Esophagus mucosa (tissue), 1 donor: Measurements from ENCODE around the gene MIA. TPM values are rescaled to one million over a fixed set of nuclear protein-coding genes. Genes with fewer than 3 reads are reported as not detected.
"Not testable (repeated sequence)": the region's sequence is repeated elsewhere in the genome, so short reads cannot be mapped to it uniquely, and the experiment has no call there.

Experiments
- ATAC-seq: fragments of 200-7000 bp; cut with Tn5 transposase; one replicate; pipeline ENCODE4 v1.9.1; 2020
- total RNA-seq: library from RNA; stranded (reverse); gene quantifications from one replicate; pipeline ENCODE4 v1.2.4, GENCODE V29; 2023
- donor health status: DM: yes; HTN: yes; CAD: no.

The MIA gene
- total RNA-seq, 1 donor from 2014 or later: 7.5 TPM

DNA sequence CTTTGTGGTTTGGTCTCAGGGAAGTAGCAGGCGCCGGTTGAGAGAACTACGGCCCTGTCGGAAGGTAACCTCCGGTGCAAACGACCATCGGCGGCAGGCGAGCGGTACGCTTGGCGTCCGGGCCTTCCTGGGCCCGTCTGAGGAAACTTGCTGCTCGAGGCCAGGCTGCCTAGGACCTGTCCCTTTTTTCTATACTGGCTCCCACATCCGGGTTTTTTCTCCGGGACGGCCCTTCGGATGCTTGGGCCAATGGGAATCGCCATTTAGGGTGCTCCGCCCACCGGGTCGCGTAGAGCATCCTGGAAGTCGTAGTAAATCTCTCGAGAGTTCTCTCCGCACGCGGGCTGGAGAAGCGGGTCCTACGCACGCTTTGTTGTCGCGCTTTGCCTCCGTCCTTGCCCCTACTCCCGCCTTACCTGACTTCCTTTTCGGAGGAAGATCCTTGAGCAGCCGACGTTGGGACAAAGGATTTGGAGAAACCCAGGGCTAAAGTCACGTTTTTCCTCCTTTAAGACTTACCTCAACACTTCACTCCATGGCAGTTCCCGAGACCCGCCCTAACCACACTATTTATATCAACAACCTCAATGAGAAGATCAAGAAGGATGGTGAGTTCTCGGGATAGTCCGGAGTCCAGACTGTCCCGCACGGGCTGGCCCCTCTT, 24.3 kb upstream of the MIA start, which contains the start of gene SNRPA:
Gene SNRPA (plus strand): TSS at position 330 of the 664 bp plus-strand sequence. CDS start 206 bp downstream, at position 536.
- ATAC-seq: peak; percentile 79

DNA sequence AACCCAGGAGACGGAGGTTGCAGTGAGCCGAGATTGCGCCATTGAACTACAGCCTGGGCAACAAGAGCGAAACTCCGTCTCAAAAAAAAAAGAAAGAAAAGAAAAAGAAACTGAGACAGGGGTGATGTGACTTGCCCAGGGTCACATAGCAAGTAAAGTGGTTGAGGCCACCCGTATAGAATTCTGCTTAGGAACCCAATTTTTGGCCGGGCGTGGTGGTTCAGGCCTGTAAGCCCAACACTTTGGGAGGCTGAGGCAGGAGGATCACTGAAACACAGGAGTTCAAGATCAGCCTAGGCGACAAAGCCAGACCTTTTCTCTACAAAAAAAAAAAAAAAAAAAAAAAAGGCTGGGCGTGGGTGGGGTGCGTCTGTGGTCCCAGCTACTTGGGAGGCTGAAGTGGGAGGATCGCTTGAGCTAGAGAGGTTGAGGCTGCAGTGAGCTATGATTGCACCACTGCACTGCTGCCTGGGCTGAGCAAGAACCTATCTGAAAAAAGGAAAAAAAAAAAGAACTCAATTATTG, 23.0 kb upstream of the MIA start:
- no peak for ATAC-seq

DNA sequence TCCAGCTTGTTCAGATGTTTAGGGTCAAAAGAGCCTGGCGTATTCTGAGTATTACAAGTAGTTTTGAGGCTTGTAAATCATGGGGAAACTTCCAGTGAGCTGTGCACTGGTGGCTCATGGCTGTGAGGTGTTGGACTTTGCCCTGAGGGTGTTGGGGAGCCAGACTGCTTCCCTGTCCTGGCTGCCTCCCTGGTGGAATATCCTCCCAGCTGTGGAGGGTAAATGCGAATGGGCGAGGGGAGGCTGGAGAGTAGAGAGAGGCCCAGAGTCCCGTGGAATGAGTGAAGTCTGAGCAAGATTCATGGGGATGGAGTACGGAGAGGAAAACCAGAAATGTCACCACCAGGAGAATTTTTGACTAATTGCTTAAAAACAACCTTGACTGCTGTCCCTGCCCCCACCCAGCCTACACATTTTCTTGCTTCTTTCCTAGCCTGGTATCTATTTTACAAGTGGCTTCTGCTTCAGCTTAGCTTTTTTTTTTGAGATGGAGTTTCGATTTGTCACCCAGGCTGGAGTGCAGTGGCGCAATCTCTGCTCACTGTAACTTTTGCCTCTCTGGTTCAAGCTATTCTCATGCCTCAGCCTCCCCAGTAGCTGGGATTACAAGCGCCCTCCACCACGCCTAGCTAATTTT, 20.6 kb upstream of the MIA start:
- no peak for ATAC-seq

DNA sequence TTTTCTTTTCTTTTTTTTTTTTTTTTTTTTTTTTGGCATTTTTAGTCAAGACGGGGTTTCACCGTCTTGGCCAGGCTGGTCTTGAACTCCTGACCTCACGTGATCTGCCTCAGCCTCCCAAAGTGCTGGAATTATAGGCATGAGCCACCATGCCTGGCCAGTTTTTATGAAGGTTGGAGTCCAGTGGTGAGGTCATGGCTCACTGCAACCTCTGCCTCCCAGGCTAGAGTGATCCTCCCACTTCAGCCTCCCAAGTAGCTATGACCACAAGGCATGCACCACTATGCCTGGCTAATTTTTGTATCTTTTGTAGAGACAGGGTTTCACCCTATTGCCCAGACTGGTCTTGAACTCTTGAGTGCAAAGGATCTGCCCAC, 20.1 kb upstream of the MIA start:
- no peak for ATAC-seq

DNA sequence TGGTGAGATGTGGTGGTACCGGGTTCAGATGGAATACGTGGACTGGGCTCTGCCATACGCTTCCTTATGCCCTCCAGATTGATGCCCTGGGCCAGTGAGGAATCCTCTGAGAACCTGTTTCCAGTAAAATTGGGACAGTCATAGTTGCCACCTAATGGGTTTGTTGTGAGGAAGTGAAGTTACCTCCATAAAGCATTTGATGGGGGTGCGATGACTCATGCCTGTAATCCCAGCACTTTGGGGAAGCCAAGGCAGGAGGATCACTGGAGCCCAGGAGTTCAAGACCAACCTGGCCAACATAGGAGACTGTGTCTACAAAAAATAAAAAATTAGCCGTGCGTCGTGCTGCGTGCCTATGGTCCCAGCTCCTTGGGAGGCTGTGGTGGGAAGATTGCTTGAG, 19.5 kb upstream of the MIA start:
- ATAC-seq: no peak

DNA sequence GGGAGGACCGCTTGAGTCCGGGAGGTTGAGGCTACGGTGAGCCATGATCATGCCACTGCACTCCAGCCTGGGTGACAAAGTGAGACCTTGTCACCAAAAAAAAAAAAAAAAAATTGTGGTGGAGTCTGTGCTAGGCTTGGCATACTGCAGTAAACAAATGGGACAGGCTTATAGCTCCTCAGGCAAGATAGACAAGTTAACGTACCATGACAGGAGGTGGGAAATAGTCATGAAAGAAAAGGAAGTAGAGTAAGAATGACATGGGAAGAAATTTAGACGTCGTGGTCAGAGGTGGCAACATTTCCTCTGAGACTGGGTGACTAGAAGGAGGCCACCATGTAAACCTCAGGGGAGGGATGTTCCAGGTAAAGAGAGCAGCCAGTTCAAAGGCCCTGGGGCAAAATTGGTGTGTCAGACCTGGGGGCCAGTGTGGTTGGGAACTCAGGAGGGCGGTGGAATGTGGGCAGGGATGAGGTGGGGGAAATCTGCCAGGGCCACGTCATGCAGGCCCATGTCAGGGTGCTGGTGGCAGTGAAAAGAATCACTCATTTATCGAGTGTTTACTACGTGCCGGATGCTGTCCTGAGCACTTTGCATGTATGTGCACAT, 18.7 kb upstream of the MIA start:
- ATAC-seq: peak; percentile 41

DNA sequence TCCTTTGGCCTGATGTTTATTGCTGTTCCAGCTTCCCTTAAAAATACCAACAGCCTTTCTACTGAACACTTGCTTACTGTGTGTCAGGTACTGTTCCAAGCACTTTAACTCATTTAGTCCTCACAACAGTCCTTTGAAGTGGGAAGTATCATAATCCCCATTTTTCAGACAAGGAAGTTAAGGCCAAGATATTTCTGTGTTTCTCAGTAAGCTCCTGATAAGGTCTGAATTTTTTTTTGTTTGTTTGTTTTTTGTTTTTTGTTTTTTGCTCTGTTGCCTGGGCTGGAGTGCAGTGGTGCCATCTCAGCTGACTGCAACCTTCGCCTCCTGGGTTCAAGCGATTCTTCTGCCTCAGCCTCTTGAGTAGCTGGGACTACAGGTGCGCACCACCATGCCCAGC, 16.8 kb upstream of the MIA start:
- ATAC-seq: no peak

DNA sequence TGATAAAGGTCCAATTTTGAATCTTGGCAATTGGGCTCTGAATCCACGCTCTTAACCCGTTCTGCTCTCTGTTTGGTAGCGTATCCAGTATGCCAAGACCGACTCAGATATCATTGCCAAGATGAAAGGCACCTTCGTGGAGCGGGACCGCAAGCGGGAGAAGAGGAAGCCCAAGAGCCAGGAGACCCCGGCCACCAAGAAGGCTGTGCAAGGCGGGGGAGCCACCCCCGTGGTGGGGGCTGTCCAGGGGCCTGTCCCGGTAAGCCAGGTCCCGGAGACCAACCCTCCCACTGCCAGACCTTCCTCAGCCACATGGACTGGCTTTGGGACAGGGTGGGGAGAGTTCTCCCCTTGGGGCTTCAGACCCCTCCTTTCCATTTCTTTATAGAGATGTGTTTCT, 16.0 kb upstream of the MIA start:
- no peak for ATAC-seq

DNA sequence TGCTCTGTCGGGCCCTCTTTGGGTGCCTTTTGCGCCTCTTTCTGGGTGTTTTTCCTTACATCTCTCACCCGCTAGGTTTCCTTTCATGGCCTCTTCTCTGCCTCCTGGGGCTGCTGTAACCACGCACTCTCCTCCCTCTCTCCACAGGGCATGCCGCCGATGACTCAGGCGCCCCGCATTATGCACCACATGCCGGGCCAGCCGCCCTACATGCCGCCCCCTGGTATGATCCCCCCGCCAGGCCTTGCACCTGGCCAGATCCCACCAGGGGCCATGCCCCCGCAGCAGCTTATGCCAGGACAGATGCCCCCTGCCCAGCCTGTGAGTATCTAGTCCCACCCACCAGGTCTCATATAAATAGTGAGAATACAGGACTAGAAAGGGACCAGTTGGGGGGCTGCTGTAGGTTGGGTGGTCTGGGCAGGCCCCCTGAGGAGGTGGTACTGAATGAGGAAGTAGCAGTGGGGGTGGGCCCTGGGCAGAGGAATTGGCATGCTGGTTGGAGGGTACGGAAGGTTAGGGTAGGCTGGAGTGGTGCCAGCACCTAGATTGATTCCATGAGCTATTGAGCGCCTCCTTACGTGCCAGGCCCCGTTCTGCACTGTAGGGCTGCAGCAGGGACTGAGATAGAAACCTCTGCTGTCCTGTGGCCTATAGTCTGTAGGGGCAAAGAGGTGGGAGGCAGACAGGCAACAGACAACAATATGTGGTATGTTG, 12.4 kb upstream of the MIA start:
- ATAC-seq: no peak

DNA sequence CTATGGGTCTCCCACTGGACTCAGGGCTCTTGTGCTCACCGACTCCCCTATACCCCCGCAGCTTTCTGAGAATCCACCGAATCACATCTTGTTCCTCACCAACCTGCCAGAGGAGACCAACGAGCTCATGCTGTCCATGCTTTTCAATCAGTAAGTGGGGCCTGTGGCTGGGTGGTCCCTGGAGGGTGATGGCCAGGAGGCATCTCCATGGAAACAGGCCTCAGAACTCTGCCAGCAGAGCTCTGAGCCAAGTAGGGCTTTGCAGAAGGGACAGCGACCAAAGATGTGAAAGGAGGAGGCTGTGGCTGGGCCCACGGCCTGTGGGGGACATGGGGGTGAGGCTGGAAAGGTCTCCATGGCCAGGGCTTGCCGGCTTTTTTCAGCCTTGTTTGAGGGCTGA, 11.8 kb upstream of the MIA start:
- ATAC-seq: no peak

DNA sequence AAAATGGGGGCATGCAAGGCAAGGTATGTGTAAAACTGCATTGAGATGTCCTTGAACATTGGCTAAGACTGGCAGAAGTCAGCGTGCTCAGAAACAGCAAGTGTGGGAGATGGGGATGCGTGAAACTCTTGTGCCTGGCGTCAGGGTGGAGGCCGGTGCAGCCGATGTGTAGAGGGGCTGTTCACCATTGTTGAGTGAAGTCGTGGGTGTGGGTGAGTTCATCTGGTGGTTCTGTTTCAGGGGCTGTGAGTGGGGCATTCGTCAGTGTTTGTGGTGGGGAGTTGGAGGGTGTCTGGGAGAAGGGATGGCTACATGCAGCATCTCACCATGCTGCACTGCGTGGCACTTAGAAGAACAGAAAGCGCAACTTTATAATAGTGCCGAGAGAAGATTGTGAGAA, 11.4 kb upstream of the MIA start:
- no peak for ATAC-seq

DNA sequence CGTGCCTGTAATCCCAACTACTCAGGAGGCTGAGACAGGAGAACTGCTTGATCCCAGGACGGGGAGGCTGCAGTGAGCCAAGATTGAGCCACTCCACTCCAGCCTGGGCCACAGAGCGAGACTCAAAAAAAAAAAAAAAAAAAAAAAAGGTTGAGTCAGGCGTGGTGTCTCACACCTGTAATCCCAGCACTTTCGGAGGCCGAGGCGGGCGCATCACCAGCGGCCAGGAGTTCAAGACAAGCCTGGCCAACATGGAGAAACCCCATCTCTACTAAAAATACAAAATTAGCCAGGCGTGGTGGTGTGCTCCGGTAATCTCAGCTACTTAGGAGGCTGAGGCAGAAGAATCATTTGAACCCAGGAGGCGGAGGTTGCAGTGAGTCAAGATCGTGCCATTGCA, 8.9 kb upstream of the MIA start:
- not testable (repeated sequence) for ATAC-seq

DNA sequence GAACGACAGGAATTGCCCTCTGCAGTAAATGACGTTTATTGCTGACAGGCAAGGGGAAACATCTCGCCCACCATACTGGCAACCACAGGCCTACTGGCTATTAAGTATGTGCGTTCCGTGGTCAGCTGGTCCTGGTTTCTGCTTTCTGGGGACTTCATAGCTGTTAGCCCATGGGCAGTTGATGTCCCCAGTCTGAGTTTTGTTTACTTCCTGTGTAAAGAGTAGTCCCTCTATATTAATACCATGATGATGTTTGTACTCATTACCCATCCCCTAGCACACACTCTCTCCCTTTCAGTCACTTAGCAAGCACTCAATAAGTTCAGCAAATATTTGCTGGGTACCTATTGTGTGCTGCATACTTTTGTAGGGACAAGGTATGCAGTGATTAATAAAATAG, 6.5 kb upstream of the MIA start:
- no peak for ATAC-seq

DNA sequence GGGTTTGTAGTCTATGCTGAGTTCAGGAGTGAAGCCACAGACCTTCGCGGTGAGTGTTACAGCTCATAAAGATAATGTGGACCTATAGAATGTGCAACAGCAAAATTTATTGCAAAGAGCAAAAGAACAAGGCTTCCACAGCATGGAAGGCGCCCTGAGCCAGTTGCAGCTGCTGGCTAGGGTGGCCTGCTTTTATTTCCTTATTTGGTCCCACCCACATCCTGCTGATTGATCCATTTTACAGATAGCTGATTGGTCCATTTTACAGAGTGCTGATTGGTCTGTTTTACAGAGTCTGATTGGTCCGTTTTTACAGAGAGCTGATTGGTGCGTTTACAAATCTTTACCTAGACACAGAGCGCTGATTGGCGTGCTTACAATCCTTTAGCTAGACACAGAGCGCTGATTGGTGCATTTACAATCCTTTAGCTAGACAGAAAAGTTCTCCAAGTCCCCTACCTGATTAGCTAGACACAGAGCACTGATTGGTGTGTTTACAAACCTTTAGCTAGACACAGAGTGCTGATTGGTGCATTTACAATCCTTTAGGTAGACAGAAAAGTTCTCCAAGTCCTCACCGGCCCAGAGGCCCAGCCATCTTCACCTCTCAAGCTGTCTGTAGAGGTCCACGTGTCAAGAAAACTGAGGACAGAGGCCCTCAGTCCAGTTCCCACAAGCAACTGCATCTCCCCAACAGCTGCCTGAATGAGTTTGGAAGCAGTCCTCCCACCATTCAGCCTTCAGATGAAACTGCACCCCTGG, 4.0 kb upstream of the MIA start:
- ATAC-seq: not testable (repeated sequence)

DNA sequence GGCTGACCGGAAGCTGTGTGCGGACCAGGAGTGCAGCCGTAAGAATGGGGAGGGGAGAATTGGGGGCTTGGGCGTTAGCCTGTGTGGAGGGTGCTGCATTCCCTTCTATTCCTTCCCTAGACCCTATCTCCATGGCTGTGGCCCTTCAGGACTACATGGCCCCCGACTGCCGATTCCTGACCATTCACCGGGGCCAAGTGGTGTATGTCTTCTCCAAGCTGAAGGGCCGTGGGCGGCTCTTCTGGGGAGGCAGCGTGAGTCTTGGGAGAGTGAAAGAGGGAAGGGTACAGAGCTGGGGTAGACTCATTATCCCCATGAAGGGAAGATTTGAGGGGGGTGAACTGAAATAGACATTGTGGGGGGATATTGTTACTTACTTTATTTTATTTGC, 306 bp downstream of the MIA start:
- no peak for ATAC-seq

DNA sequence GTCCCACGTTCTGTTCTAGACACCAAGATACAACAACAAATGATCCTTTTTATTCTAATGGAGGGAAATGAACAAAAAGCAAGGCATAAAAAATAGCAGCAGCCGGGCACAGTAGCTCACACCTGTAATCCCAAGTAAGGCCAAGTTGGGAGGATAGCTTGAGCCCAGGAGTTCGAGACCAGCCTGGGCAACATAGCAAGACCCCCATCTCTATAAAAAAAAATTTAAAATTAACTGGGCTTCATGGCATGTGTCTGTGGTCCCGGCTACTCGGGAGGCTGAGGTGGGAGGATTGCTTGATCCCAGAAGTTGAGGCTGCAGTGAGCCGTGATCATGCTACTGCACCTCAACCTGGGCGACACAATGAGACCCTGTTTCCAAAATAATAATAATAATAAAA, 1.0 kb downstream of the MIA start:
- no peak for ATAC-seq

DNA sequence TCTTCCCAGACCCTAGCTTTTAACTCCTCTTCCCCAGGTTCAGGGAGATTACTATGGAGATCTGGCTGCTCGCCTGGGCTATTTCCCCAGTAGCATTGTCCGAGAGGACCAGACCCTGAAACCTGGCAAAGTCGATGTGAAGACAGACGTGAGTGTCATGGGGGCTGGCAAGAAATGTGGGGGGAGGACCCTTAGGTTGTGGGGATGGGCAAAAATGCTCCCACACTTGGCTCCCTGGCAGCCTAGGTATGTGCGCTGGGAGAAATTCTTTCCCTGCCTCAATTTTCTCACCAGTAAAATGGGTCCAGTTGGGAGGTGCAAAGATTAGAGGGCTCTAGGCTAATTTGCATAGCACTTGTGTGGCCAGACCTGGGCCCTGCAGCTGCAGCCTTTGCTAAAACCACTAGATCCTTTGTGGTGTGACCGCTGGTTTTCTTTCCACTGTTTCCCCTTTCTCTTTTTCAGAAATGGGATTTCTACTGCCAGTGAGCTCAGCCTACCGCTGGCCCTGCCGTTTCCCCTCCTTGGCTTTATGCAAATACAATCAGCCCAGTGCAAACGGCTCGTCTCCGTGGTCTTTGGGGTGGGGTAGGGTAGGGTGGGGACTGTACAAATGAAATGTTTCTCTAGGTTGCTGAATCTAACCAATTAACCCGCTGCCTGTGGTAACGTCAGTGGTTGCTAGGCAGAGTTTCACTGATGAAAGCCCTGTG, 1.8 kb downstream of the MIA start:
- ATAC-seq: peak; percentile 81

DNA sequence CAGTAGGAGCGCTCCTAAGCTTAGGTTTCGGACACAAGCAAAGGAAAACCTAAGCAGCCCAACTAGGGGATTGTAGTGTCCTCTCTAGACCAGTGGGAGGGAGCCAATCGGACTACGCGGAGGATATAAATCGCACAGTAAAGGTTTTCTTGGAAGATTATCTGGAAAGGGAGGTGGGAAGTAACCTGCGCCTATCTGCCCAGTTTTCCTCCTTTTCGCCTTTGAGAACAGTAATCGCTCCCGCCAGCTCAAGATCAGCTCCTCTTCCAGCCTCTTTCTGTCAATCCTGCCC, 2.3 kb downstream of the MIA start:
- ATAC-seq: no peak

DNA sequence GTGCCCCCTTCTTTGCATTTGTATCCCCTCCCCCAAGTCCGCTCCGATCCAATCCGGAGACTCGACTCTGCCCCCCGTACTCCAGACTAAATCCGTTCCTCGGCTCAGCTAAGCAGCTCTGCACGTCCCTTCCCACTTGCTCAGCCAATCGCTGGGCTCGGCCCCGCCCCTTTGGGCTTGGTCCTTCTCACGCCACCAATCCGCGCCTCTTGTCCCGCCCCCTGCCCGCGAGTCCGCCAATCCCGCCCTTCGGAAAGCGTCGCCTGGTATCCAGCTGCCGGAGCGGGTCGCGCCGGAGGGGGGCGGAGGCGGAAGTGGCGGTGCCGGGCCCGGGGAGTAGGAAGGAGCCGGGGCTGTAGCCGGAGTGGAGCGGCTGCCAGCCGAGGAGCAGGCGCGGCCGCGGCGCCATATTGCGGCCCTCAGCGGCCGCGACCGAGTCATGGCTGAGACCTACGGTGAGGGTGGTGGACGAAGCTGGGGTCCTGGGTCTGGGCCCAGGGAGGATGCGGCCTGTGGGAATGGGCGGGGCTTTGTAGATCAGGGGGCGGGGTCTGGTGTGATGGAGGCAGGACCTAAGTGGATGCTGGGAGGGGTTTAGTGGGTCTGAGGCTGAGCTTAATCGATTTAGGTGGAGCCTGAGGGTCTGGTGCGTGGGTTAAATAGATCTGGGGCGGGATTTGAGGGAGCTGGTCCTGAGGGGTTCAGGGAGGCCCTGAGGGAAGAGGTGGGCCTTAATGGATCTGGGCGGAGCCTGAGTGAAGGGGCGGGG, 2.8 kb downstream of the MIA start, which contains the start of gene RAB4B:
Gene RAB4B (plus strand): TSS at position 311 of the 769 bp plus-strand sequence. CDS start 129 bp downstream, at position 440.
- peak; percentile 96 for ATAC-seq

DNA sequence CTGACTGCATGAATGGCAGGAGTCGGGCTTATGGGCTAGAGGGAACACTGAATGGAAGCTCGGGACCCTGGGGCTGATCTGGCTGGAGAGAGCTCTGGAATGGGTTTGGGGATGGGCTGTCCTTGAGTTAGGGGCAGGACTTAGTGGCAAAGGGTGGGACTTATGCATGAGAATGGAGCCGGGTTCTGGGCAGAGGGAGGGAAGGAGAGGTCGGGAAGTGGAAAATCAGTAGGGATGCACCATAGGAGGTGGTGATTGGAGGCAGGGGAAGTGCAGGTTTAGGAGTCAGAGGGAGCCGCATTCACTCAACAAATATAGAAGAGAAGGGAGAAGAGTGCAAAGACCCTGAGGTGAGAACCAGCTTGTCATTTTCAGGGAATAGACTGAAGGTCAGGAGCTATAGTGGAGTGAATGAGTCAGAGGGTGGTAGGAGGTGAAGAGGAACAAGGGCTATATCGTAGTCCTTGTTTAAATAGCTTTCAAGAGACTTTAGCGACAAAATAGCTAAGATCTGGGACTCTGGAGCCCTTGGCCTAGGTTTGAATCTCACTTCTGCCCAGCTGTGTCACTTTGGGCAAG, 3.5 kb downstream of the MIA start:
- no peak for ATAC-seq

DNA sequence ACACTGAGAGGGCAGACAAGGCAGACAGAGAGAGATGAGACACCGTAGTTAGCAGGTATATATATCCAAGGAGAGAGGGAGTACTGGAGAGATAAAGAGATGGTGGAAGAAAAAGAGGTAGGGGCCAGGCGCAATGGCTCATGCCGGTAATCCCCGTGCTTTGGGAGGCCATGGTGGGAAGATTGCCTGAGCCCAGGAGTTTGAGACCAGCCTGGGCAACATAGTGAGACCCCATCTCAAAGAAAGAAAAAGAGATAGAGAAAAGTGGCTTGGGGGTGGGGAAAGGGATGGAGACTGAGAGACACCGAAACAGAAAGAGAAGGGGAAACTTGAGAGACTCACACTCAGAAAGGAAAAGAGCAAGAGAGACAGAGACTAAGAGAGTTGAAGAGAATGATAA, 5.3 kb downstream of the MIA start:
- ATAC-seq: no peak
